Activated T-cell treated with anti-CD3 and anti-CD28 coated beads for 48 hours (primary cell): Measurements from ENCODE around the gene ZNF26.

Experiments
- DNase-seq: peaks from one replicate; pipeline ENCODE4 v3.0.0-alpha.2; 2020; ENCODE audit warnings: low read depth

ZNF26 gene

GRCh38 chr12:133063556-133063955 is 77.4 kb downstream of the ZNF26 start:
- DNase-seq: no peak

- DNase-seq: no peak
Measured at GRCh38 chr12:133073836-133074235, 87.7 kb downstream of the ZNF26 start.
